Fibroblast of lung (primary cell): Measurements from ENCODE around the gene BCAS3. TPM values are rescaled to one million over a fixed set of nuclear protein-coding genes. Genes with fewer than 3 reads are reported as not detected.
"Not testable (repeated sequence)": the region's sequence is repeated elsewhere in the genome, so short reads cannot be mapped to it uniquely, and the experiment has no call there.

ENCODE experiments used
- DNase-seq, 2 donors: peaks; one replicate each; pipeline versions ENCODE4 v3.0.0 to v3.0.0-alpha.2; 2010; ENCODE audit warnings: low read depth in 2 of 2
- H2AFZ ChIP-seq: 2 replicates; pipeline ENCODE4 v1.5.1; 2012; ENCODE audit warnings: low read length, control low read depth, inconsistent platforms
- H3K27ac ChIP-seq: 2 replicates; pipeline ENCODE4 v1.5.1; 2011; ENCODE audit warnings: low read length, control low read depth; ENCODE audit not compliant: insufficient read depth
- H3K27me3 ChIP-seq: 2 replicates; pipeline ENCODE4 v1.5.1; 2011; ENCODE audit warnings: mild to moderate bottlenecking, low read length; ENCODE audit not compliant: control insufficient read depth, insufficient read depth
- H3K36me3 ChIP-seq: 2 replicates; pipeline ENCODE4 v1.5.1; 2011; ENCODE audit warnings: low read length; ENCODE audit not compliant: control insufficient read depth, insufficient read depth
- H3K4me1 ChIP-seq: 2 replicates; pipeline ENCODE4 v1.5.1; 2011; ENCODE audit warnings: low read length; ENCODE audit not compliant: control insufficient read depth, insufficient read depth; ENCODE audit errors: extremely low read depth
- H3K4me2 ChIP-seq: 2 replicates; pipeline ENCODE4 v1.5.1; 2011; ENCODE audit warnings: low read length, control low read depth; ENCODE audit not compliant: insufficient read depth; ENCODE audit errors: extremely low read depth
- H3K4me3 ChIP-seq, 4 experiments: fragments of 200-600 bp in 1 of 4; sonication (generic) in 1 of 4; replicated peaks in 1 of 4; 2 replicates each; pipeline ENCODE4 v1.5.1; 2011 to 2016; ENCODE audit warnings: low read length in 4 of 4, low read depth in 3 of 4, mild to moderate bottlenecking in 3 of 4, control low read depth in 2 of 4, inconsistent platforms in 1 of 4, mixed read lengths in 1 of 4; ENCODE audit not compliant: insufficient read depth in 1 of 4; ENCODE audit errors: control extremely low read depth in 1 of 4
- H3K79me2 ChIP-seq: 2 replicates; pipeline ENCODE4 v1.5.1; 2012; ENCODE audit warnings: mild to moderate bottlenecking, low read length, inconsistent platforms; ENCODE audit not compliant: control insufficient read depth, insufficient read depth
- H3K9ac ChIP-seq: 2 replicates; pipeline ENCODE4 v1.5.1; 2011; ENCODE audit warnings: mild to moderate bottlenecking, low read length, control low read depth; ENCODE audit not compliant: insufficient read depth
- H3K9me3 ChIP-seq: 2 replicates; pipeline ENCODE4 v1.5.1; 2012; ENCODE audit warnings: low read depth, low read length; ENCODE audit not compliant: control insufficient read depth, insufficient read depth
- H4K20me1 ChIP-seq: 2 replicates; pipeline ENCODE4 v1.5.1; 2011; ENCODE audit warnings: low read length; ENCODE audit not compliant: control insufficient read depth, insufficient read depth; ENCODE audit errors: extremely low read depth
- CTCF ChIP-seq, 2 donors: IDR thresholded peaks in 1 of 2; conservative IDR thresholded peaks in 1 of 2; 1 replicate in 1 of 2; 2 replicates in 1 of 2; pipeline ENCODE4 v1.5.1; 2011 to 2012; ENCODE audit warnings: low read length in 2 of 2, control low read depth in 1 of 2, inconsistent platforms in 1 of 2, low read depth in 1 of 2, mild to moderate bottlenecking in 1 of 2
- EZH2 ChIP-seq: IDR thresholded peaks from 2 replicates; pipeline ENCODE4 v1.5.1; 2012; ENCODE audit warnings: low read length, control low read depth, mild to moderate bottlenecking; ENCODE audit errors: missing control alignments
- polyA plus RNA-seq, 2 donors: library from polyadenylated mRNA; depleted of rRNA in 1 of 2; stranded (reverse) in 1 of 2; unstranded in 1 of 2; fragments of >200 nt; gene quantifications; 2 replicates each; pipeline ENCODE4 v1.2.1, GENCODE V29; 2011 to 2012; ENCODE audit warnings: missing spikeins in 1 of 2
- total RNA-seq: library from RNA; depleted of rRNA; stranded (reverse); fragments of >200 nt; gene quantifications from 2 replicates; pipeline ENCODE4 v1.2.1, GENCODE V29; 2014

The BCAS3 gene
- total and polyA plus RNA-seq, 2 donors (not counting 1 experiment from before 2014, with no cell fraction given), result 9.9 to 43.6 TPM

GRCh38 chr17:61354895-61355874, 677.5 kb downstream of the BCAS3 start:
- Histone ChIP-seq H3K4me3 (no peak overlapping the region), H3K27me3 (no peaks in the 10 kb centered on the region), H3K9ac (no peak overlapping the region), H3K4me2 (no peak overlapping the region), H3K79me2 (no peaks in the 10 kb centered on the region), H3K9me3 (no peaks in the 10 kb centered on the region), H3K36me3 (no peaks in the 10 kb centered on the region), H3K27ac (no peak overlapping the region), H2AFZ (no peak overlapping the region), H4K20me1 (no peaks in the 10 kb centered on the region), H3K4me1 (peaks cover 16% of the 10 kb centered on the region)
- DNase-seq, result no peak
- TF ChIP-seq CTCF (conservative IDR thresholded peaks at IDR 0.05 in 1 of 2, IDR thresholded peaks at IDR 0.05 in 1 of 2; ENCODE audit: low read depth in 1 of 2, low read length in 2 of 2), result no peak
- TF ChIP-seq EZH2, result no peak

- not testable (repeated sequence) for H3K36me3 ChIP-seq, H3K27me3 ChIP-seq, H3K9me3 ChIP-seq, DNase-seq, H3K79me2 ChIP-seq, H2AFZ ChIP-seq, H4K20me1 ChIP-seq, H3K4me2 ChIP-seq, H3K27ac ChIP-seq, H3K9ac ChIP-seq, H3K4me3 ChIP-seq
- H3K4me1 ChIP-seq, result peaks cover 22% of the 10 kb centered on the region
Observed at GRCh38 chr17:61357061-61357460, 679.4 kb downstream of the BCAS3 start.

GRCh38 chr17:61359513-61359912, 681.9 kb downstream of the BCAS3 start:
- H3K9ac ChIP-seq, DNase-seq, H3K79me2 ChIP-seq, H3K9me3 ChIP-seq, H3K27me3 ChIP-seq, H3K36me3 ChIP-seq, H3K4me3 ChIP-seq, H2AFZ ChIP-seq, H4K20me1 ChIP-seq, H3K27ac ChIP-seq, H3K4me2 ChIP-seq: not testable (repeated sequence)
- H3K4me1 ChIP-seq, result peaks cover 14% of the 10 kb centered on the region
